Type B pancreatic cell (in vitro differentiated cells): Measurements from ENCODE around the gene PRRT4. TPM values are rescaled to one million over a fixed set of nuclear protein-coding genes. Genes with fewer than 3 reads are reported as not detected.

Experiments
- DNase-seq: peaks from one replicate; pipeline ENCODE4 v3.0.0; 2021; ENCODE audit warnings: mixed read lengths; ENCODE audit not compliant: unreplicated experiment; ENCODE audit errors: extremely low spot score
- H3K27ac Mint-ChIP-seq: 2 replicates; pipeline ENCODE4 v1.8.0; 2021; ENCODE audit warnings: mild to moderate bottlenecking, mixed read lengths
- H3K27me3 Mint-ChIP-seq: 2 replicates; pipeline ENCODE4 v1.8.0; 2021; ENCODE audit warnings: mixed read lengths
- H3K36me3 Mint-ChIP-seq: 2 replicates; pipeline ENCODE4 v1.8.0; 2021; ENCODE audit warnings: mixed read lengths
- H3K4me1 Mint-ChIP-seq: one replicate; pipeline ENCODE4 v1.8.0; 2021; ENCODE audit warnings: mixed read lengths; ENCODE audit not compliant: unreplicated experiment
- H3K4me3 Mint-ChIP-seq: 2 replicates; pipeline ENCODE4 v1.8.0; 2021; ENCODE audit warnings: mild to moderate bottlenecking, mixed read lengths
- H3K9me3 Mint-ChIP-seq: 2 replicates; pipeline ENCODE4 v1.8.0; 2021; ENCODE audit warnings: mixed read lengths
- CTCF ChIP-seq: fragments of 200-600 bp; sonication (generic); conservative IDR thresholded peaks from 2 replicates; pipeline ENCODE4 v1.5.0; 2021; ENCODE audit warnings: antibody characterized with exemption, mild to moderate bottlenecking
- total RNA-seq: library from RNA; stranded (reverse); gene quantifications from 2 replicates; pipeline ENCODE4 v1.2.1, GENCODE V29; 2021; ENCODE audit warnings: low replicate concordance

Gene PRRT4
- total RNA-seq, 1 donor from 2014 or later, result 7.0 TPM

GRCh38 chr7:128404886-128405470, 43.5 kb upstream of the PRRT4 start:
- TF ChIP-seq CTCF, result no peak
- Mint-ChIP-seq H3K9me3 (no peaks in the 10 kb centered on the region), H3K36me3 (no peaks in the 10 kb centered on the region), H3K4me1 (peaks cover 33% of the 10 kb centered on the region), H3K27ac (peak overlapping the region; percentile 23), H3K27me3 (peaks cover 12% of the 10 kb centered on the region), H3K4me3 (peak overlapping the region; percentile 87)
- DNase-seq, result no peak

- Mint-ChIP-seq H3K4me1 (peaks cover 33% of the 10 kb centered on the region), H3K4me3 (peak overlapping the region; percentile 87), H3K36me3 (no peaks in the 10 kb centered on the region), H3K27ac (peak overlapping the region; percentile 23), H3K9me3 (no peaks in the 10 kb centered on the region), H3K27me3 (peaks cover 12% of the 10 kb centered on the region)
- DNase-seq, result no peak
- no peak for TF ChIP-seq CTCF
Observed at GRCh38 chr7:128404143-128404681, 42.7 kb upstream of the PRRT4 start.

- H3K27me3 Mint-ChIP-seq, result peaks cover 9% of the 10 kb centered on the region
- H3K9me3 Mint-ChIP-seq, result no peaks in the 10 kb centered on the region
Observed at GRCh38 chr7:128403676-128404075, 42.2 kb upstream of the PRRT4 start.

GRCh38 chr7:128402356-128402755, 40.9 kb upstream of the PRRT4 start:
- DNase-seq, result no peak
- H3K4me3 Mint-ChIP-seq, result no peak overlapping the region
- H3K27ac Mint-ChIP-seq, result no peak overlapping the region
- no peaks in the 10 kb centered on the region for H3K9me3 Mint-ChIP-seq
- no peak for TF ChIP-seq CTCF
- peaks cover 21% of the 10 kb centered on the region for H3K4me1 Mint-ChIP-seq
- H3K27me3 Mint-ChIP-seq, result peaks cover 5% of the 10 kb centered on the region
- H3K36me3 Mint-ChIP-seq, result no peaks in the 10 kb centered on the region

More at GRCh38 chr7:128403676-128404075, 42.2 kb upstream of the PRRT4 start:
- no peak for TF ChIP-seq CTCF
- Mint-ChIP-seq H3K4me1 (peaks cover 28% of the 10 kb centered on the region), H3K36me3 (no peaks in the 10 kb centered on the region), H3K4me3 (peak overlapping the region; percentile 87), H3K27ac (peak overlapping the region; percentile 11)
- no peak for DNase-seq

GRCh38 chr7:128400566-128400965, 39.1 kb upstream of the PRRT4 start:
- Mint-ChIP-seq H3K9me3 (no peaks in the 10 kb centered on the region), H3K4me1 (peaks cover 14% of the 10 kb centered on the region), H3K27me3 (no peaks in the 10 kb centered on the region), H3K27ac (no peak overlapping the region), H3K4me3 (no peak overlapping the region), H3K36me3 (peaks cover 4% of the 10 kb centered on the region)
- no peak for DNase-seq
- TF ChIP-seq CTCF, result no peak
